Lower leg skin (tissue), 3 donors: ENCODE results near the gene GPR137.

Experiments used
- CTCF ChIP-seq, 3 donors: fragments of 450-650 bp; IDR thresholded peaks; one replicate each; pipeline ENCODE4 v1.5.1; 2016; ENCODE audit warnings: antibody characterized with exemption in 3 of 3, mild to moderate bottlenecking in 3 of 3, moderate library complexity in 2 of 3
- POLR2A ChIP-seq, 2 donors: fragments of 450-650 bp; IDR thresholded peaks; one replicate each; pipeline ENCODE4 v1.6.1; 2016 to 2017; ENCODE audit warnings: antibody characterized with exemption in 2 of 2, mild to moderate bottlenecking in 1 of 2, moderate library complexity in 1 of 2

GRCh38 chr11:64263021-64263946 is 22.4 kb upstream of the GPR137 start:
- TF ChIP-seq POLR2A (IDR thresholded peaks at IDR 0.05) (no peak), CTCF (IDR thresholded peaks at IDR 0.05) (no peak)
